H1 (cell line): ENCODE results near the gene PLA2G2E. TPM values are rescaled to one million over a fixed set of nuclear protein-coding genes. Genes with fewer than 3 reads are reported as not detected.

Experiments
- CTCF ChIA-PET: fragments of 300-600 bp; sonication (Branson Sonifier 250); formaldehyde crosslinking; loops from one replicate; lab custom pipeline; 2021; ENCODE audit not compliant: partially characterized antibody; lab: Charles Lee
- POLR2A ChIA-PET: fragments of 300-600 bp; sonication (Branson Sonifier 250); formaldehyde crosslinking; loops from one replicate; lab custom pipeline; 2021; ENCODE audit warnings: inconsistent platforms; ENCODE audit not compliant: partially characterized antibody; lab: Charles Lee
- DNase-seq, 2 experiments: peaks; one replicate each; pipeline versions ENCODE4 v3.0.0 to v3.0.0-alpha.2; 2010 to 2022; ENCODE audit warnings: low spot score in 2 of 2, low read depth in 1 of 2, mixed read lengths in 1 of 2
- FAIRE-seq: peaks from 2 replicates; lab custom pipeline; 2011; peaks lifted over from hg19 to GRCh38; lab: Jason Lieb, UNC
- H2AFZ ChIP-seq: 2 replicates; pipeline ENCODE4 v1.8.1; 2012; ENCODE audit warnings: low read length, inconsistent platforms
- H2AK5ac ChIP-seq: 2 replicates; pipeline ENCODE4 v1.6.1; 2013; ENCODE audit warnings: low read depth, low read length
- H2BK120ac ChIP-seq: replicated peaks from 2 replicates; pipeline ENCODE3; 2013; ENCODE audit warnings: low read depth, low read length, inconsistent platforms
- H2BK12ac ChIP-seq: 2 replicates; pipeline ENCODE4 v1.6.1; 2013; ENCODE audit warnings: low read depth, low read length
- H2BK15ac ChIP-seq: 2 replicates; pipeline ENCODE4 v1.6.1; 2013; ENCODE audit warnings: low read length
- H2BK20ac ChIP-seq: 2 replicates; pipeline ENCODE4 v1.6.1; 2013; ENCODE audit warnings: low read length
- H2BK5ac ChIP-seq: 2 replicates; pipeline ENCODE4 v1.6.1; 2013; ENCODE audit warnings: low read depth, low read length
- H3K14ac ChIP-seq: 2 replicates; pipeline ENCODE4 v1.6.1; 2013; ENCODE audit warnings: inconsistent platforms; ENCODE audit not compliant: insufficient read length
- H3K18ac ChIP-seq: 2 replicates; pipeline ENCODE4 v1.6.1; 2013; ENCODE audit warnings: low read length; ENCODE audit errors: extremely low read depth
- H3K23ac ChIP-seq: 2 replicates; pipeline ENCODE4 v1.6.1; 2013; ENCODE audit warnings: inconsistent platforms; ENCODE audit not compliant: insufficient read length
- H3K23me2 ChIP-seq: 2 replicates; pipeline ENCODE4 v1.6.1; 2013; ENCODE audit warnings: low read depth, low read length
- H3K27ac ChIP-seq: 2 replicates; pipeline ENCODE4 v1.6.1; 2011; ENCODE audit warnings: low read depth, low read length, inconsistent platforms
- H3K27me3 ChIP-seq, 4 experiments: replicated peaks in 1 of 4; 1 replicate in 1 of 4; 2 replicates in 3 of 4; pipeline versions ENCODE4 v1.6.1 to v1.8.1; 2011 to 2013; ENCODE audit warnings: low read length in 3 of 4, mild to moderate bottlenecking in 3 of 4, inconsistent platforms in 2 of 4, mixed read lengths in 2 of 4, moderate library complexity in 1 of 4; ENCODE audit not compliant: control insufficient read depth in 3 of 4, insufficient read depth in 3 of 4; ENCODE audit errors: extremely low read depth in 1 of 4
- H3K36me3 ChIP-seq, 4 experiments: 2 replicates each; pipeline versions ENCODE4 v1.6.1 to v1.8.1; 2011 to 2013; ENCODE audit warnings: mild to moderate bottlenecking in 4 of 4, low read length in 3 of 4, moderate library complexity in 2 of 4, control low read depth in 1 of 4, inconsistent platforms in 1 of 4; ENCODE audit not compliant: insufficient read depth in 4 of 4, control insufficient read depth in 2 of 4
- H3K4ac ChIP-seq: replicated peaks from 2 replicates; pipeline ENCODE3; 2013; ENCODE audit warnings: low read length, low read depth, mixed read lengths, inconsistent platforms; ENCODE audit not compliant: insufficient read length
- H3K4me1 ChIP-seq, 4 experiments: replicated peaks in 1 of 4; 1 replicate in 1 of 4; 2 replicates in 3 of 4; pipeline versions ENCODE4 v1.6.1 to v1.8.1; 2011 to 2013; ENCODE audit warnings: low read length in 3 of 4, inconsistent platforms in 2 of 4, mixed read lengths in 1 of 4; ENCODE audit not compliant: insufficient read depth in 4 of 4, control insufficient read depth in 3 of 4
- H3K4me2 ChIP-seq, 2 experiments: 2 replicates each; pipeline versions ENCODE4 v1.6.1 to v1.8.1; 2011 to 2013; ENCODE audit warnings: low read depth in 2 of 2, low read length in 2 of 2, control low read depth in 1 of 2, inconsistent platforms in 1 of 2, mild to moderate bottlenecking in 1 of 2; ENCODE audit not compliant: insufficient read depth in 1 of 2
- H3K4me3 ChIP-seq, 4 experiments: fragments of 200-600, 300-600 bp in 1 of 4; sonication (generic), shearing (Covaris generic), sonication (Bioruptor Twin) in 1 of 4; 2 replicates each; pipeline versions ENCODE4 v1.5.1 to v1.8.1; 2011 to 2016; ENCODE audit warnings: low read length in 4 of 4, low read depth in 3 of 4, control low read depth in 2 of 4, inconsistent platforms in 2 of 4, mild to moderate bottlenecking in 2 of 4, mixed read lengths in 1 of 4, moderate library complexity in 1 of 4; ENCODE audit not compliant: insufficient read depth in 2 of 4; ENCODE audit errors: extremely low read depth in 1 of 4
- H3K56ac ChIP-seq: replicated peaks from 2 replicates; pipeline ENCODE3; 2013; ENCODE audit warnings: low read depth, mild to moderate bottlenecking, mixed read lengths, low read length, inconsistent platforms; ENCODE audit not compliant: insufficient read length
- H3K79me1 ChIP-seq: 2 replicates; pipeline ENCODE4 v1.6.1; 2013; ENCODE audit warnings: low read depth, low read length, control low read depth
- H3K79me2 ChIP-seq, 2 experiments: 2 replicates each; pipeline versions ENCODE4 v1.6.1 to v1.8.1; 2012 to 2013; ENCODE audit warnings: low read length in 2 of 2, mild to moderate bottlenecking in 2 of 2, inconsistent platforms in 1 of 2; ENCODE audit not compliant: insufficient read depth in 2 of 2, control insufficient read depth in 1 of 2
- H3K9ac ChIP-seq, 4 experiments: replicated peaks in 1 of 4; 1 replicate in 1 of 4; 2 replicates in 3 of 4; pipeline versions ENCODE4 v1.6.1 to v1.8.1; 2011 to 2013; ENCODE audit warnings: low read depth in 3 of 4, low read length in 3 of 4, control low read depth in 2 of 4, mild to moderate bottlenecking in 2 of 4, moderate library complexity in 2 of 4, inconsistent platforms in 1 of 4; ENCODE audit errors: extremely low read depth in 1 of 4
- H3K9me3 ChIP-seq, 2 experiments: 2 replicates each; pipeline versions ENCODE4 v1.6.1 to v1.8.1; 2012 to 2013; ENCODE audit warnings: mild to moderate bottlenecking in 2 of 2, moderate library complexity in 2 of 2, control low read depth in 1 of 2, inconsistent platforms in 1 of 2, low read depth in 1 of 2, low read length in 1 of 2, mixed read lengths in 1 of 2; ENCODE audit not compliant: insufficient read depth in 2 of 2
- H4K20me1 ChIP-seq, 2 experiments: replicated peaks in 1 of 2; 2 replicates each; pipeline versions ENCODE3 to v1.8.1; 2011 to 2013; ENCODE audit warnings: inconsistent platforms in 2 of 2, low read length in 2 of 2, mild to moderate bottlenecking in 1 of 2; ENCODE audit not compliant: insufficient read depth in 2 of 2, control insufficient read depth in 1 of 2
- H4K5ac ChIP-seq: 2 replicates; pipeline ENCODE4 v1.6.1; 2013; ENCODE audit warnings: low read length, low read depth, mixed read lengths, inconsistent platforms; ENCODE audit not compliant: insufficient read length
- H4K8ac ChIP-seq: 2 replicates; pipeline ENCODE4 v1.8.0; 2013; ENCODE audit warnings: mild to moderate bottlenecking, moderate library complexity, low read length, inconsistent platforms; ENCODE audit not compliant: insufficient read depth; ENCODE audit errors: extremely low read depth
- H4K91ac ChIP-seq: replicated peaks from 2 replicates; pipeline ENCODE3; 2013; ENCODE audit warnings: low read length, mixed read lengths, inconsistent platforms; ENCODE audit not compliant: insufficient read length
- CREB1 ChIP-seq: IDR thresholded peaks from 2 replicates; pipeline ENCODE4 v1.6.1; 2012; ENCODE audit warnings: inconsistent platforms
- JUND ChIP-seq: IDR thresholded peaks from 2 replicates; pipeline ENCODE4 v1.6.1; 2011; ENCODE audit warnings: mild to moderate bottlenecking, improper control_type of control experiment, low read length
- KDM1A ChIP-seq: fragments of 200-600, 300-600 bp; sonication (generic); IDR thresholded peaks from 2 replicates; pipeline ENCODE4 v1.7.1; 2016; ENCODE audit warnings: mild to moderate bottlenecking, low read length, borderline replicate concordance
- SUZ12 ChIP-seq: fragments of 200-600 bp; sonication (generic); IDR thresholded peaks from 2 replicates; pipeline ENCODE4 v1.6.1; 2012; ENCODE audit warnings: mild to moderate bottlenecking, inconsistent platforms, low read length, moderate library complexity, mixed read lengths
- TBP ChIP-seq: IDR thresholded peaks from 2 replicates; pipeline ENCODE4 v1.6.1; 2011; ENCODE audit warnings: low read depth, low read length, improper control_type of control experiment
- WGBS, 2 experiments: shearing (Covaris generic) in 1 of 2; methylation state at CpG; one replicate each; pipeline versions ENCODE4 v1.1.6 to v1.1.7; 2013 to 2015; ENCODE audit warnings: low lambda C conversion rate in 2 of 2, mixed read lengths in 2 of 2, inconsistent platforms in 1 of 2, low coverage in 1 of 2, missing lambda C conversion rate in 1 of 2; ENCODE audit not compliant: insufficient replicate concordance in 2 of 2, insufficient coverage in 1 of 2, insufficient read length in 1 of 2; ENCODE audit errors: extremely low coverage in 1 of 2, missing lambda C conversion rate in 1 of 2; 5-methylcytosine and 5-hydroxymethylcytosine counted together
- polyA plus RNA-seq, 7 experiments: library from polyadenylated mRNA; depleted of rRNA in 3 of 7; stranded (reverse) in 5 of 7; unstranded in 2 of 7; fragments of >200 nt in 5 of 7; fragments of 200-250 nt in 2 of 7; gene quantifications; 1 replicate in 5 of 7; 2 replicates in 1 of 7; 4 replicates in 1 of 7; pipeline versions ENCODE4 v1.2.1 to v1.2.3, GENCODE V29; 2011 to 2013; ENCODE audit warnings: missing spikeins in 2 of 7, mixed read lengths in 2 of 7
- total RNA-seq: library from RNA; stranded (reverse); fragmentation: NEBNext Ultra II Directional; extraction: Animal tissue kit (Norgen Biotek cat#: 25700); gene quantifications from 2 replicates; pipeline ENCODE4 v1.2.1, GENCODE V29; 2021

PLA2G2E gene
- total and polyA plus RNA-seq, 2 of the 8 experiments (the other 6 are each of a cell fraction or from before 2014, with no cell fraction given) = not detected

- H2BK20ac ChIP-seq = no peak overlapping the region
- peaks cover 0 to 3% (median 1%) of the 10 kb centered on the region in 4 experiments; a peak in 2 of 7 replicates for H3K4me1 ChIP-seq
- no peak for DNase-seq
- H2BK5ac ChIP-seq = no peak overlapping the region
- H3K36me3 ChIP-seq = no peaks in the 10 kb centered on the region
- no peaks in the 10 kb centered on the region for H3K27me3 ChIP-seq
- 0 out of 4 replicates have a peak, but pooled peaks cover 0 to 2% of the 10 kb centered on the region in 2 experiments for H3K9me3 ChIP-seq
- 93% methylated on average over 16 of the region's 16 CpGs; no CpG with 5 or more reads in 1 of the 2 experiments for WGBS, 2 experiments
- H2AK5ac ChIP-seq = no peak overlapping the region
- no peak overlapping the region for H3K23ac ChIP-seq
- no peak for FAIRE-seq
- H4K5ac ChIP-seq = no peak overlapping the region
- no peaks in the 10 kb centered on the region; the same call in 1 of the 2 replicates for H3K23me2 ChIP-seq
- H4K91ac ChIP-seq = no peak overlapping the region
- no peak overlapping the region for H3K56ac ChIP-seq
- no peak overlapping the region for H2BK12ac ChIP-seq
- H3K4me2 ChIP-seq = no peak overlapping the region
- H3K79me2 ChIP-seq = no peaks in the 10 kb centered on the region
- H3K18ac ChIP-seq = no peak overlapping the region
- no peak overlapping the region for H4K8ac ChIP-seq
- no peak overlapping the region for H3K4me3 ChIP-seq
- ChIA-PET CTCF (interaction anchor here (0.9 to 1.9 kb wide), 6 partner anchors 9 to 217 kb away, joined by 3 to 8 read pairs (median 6); no protein-coding TSS in a partner anchor), POLR2A (interaction anchor here (0.8 to 1.2 kb wide), 3 partner anchors 9 to 200 kb away, joined by 3 to 5 read pairs (median 3); no protein-coding TSS in a partner anchor)
- H3K79me1 ChIP-seq = no peaks in the 10 kb centered on the region
- H3K14ac ChIP-seq = no peak overlapping the region
- no peaks in the 10 kb centered on the region for H4K20me1 ChIP-seq
- no peak for TF ChIP-seq JUND
- TF ChIP-seq KDM1A = no peak
- TF ChIP-seq SUZ12 = no peak
- TF ChIP-seq TBP = no peak
- TF ChIP-seq CREB1 = no peak
- no peak overlapping the region for H3K27ac ChIP-seq
- H3K9ac ChIP-seq = no peak overlapping the region
- no peak overlapping the region for H2AFZ ChIP-seq
- no peak overlapping the region for H2BK15ac ChIP-seq
- no peak overlapping the region for H2BK120ac ChIP-seq
- no peak overlapping the region for H3K4ac ChIP-seq
These were observed 46.2 kb downstream of the PLA2G2E start for GRCh38 chr1:19877181-19877750.
